A549 (cell line): ENCODE results near the gene SYCE3.

Experiments used
- JUN ChIP-seq, 2 experiments: fragments of >200 bp; sonication (Bioruptor Twin); formaldehyde crosslinking; IDR thresholded peaks; 2 replicates in 1 of 2; 3 replicates in 1 of 2; pipeline ENCODE4 v1.6.1; 2016 to 2017
- POLR2A ChIP-seq: IDR thresholded peaks from 2 replicates; pipeline ENCODE4 v1.6.1; 2012; ENCODE audit warnings: mild to moderate bottlenecking, low read length
- RAD21 ChIP-seq, 2 experiments: fragments of >200 bp in 1 of 2; sonication (Bioruptor Twin) in 1 of 2; formaldehyde crosslinking in 1 of 2; IDR thresholded peaks in 1 of 2; conservative IDR thresholded peaks in 1 of 2; 2 replicates in 1 of 2; 3 replicates in 1 of 2; pipeline ENCODE4 v1.6.1; 2012 to 2018; ENCODE audit warnings: inconsistent platforms in 1 of 2
- RFX5 ChIP-seq: fragments of 450-650 bp; IDR thresholded peaks from 2 replicates; pipeline ENCODE4 v1.7.1; 2014; ENCODE audit warnings: antibody characterized with exemption, mild to moderate bottlenecking, moderate library complexity
- TF ChIP-seq, protein P1 (sequence below): fragments of >200 bp; sonication (Bioruptor Twin); formaldehyde crosslinking; IDR thresholded peaks from 3 replicates; pipeline ENCODE4 v1.5.1; 2016
- TF ChIP-seq, protein P2 (sequence below): IDR thresholded peaks from 2 replicates; pipeline ENCODE4 v1.6.1; 2012
- TF ChIP-seq, protein P3 (sequence below): fragments of 200-600 bp; sonication (generic); IDR thresholded peaks from 2 replicates; pipeline ENCODE4 v1.6.1; 2016; ENCODE audit warnings: antibody characterized with exemption, mild to moderate bottlenecking, moderate library complexity
- TF ChIP-seq, protein P4 (sequence below): fragments of >200 bp; sonication (Bioruptor Twin); formaldehyde crosslinking; IDR thresholded peaks from 2 replicates; pipeline ENCODE4 v1.6.1; 2016

DNA sequence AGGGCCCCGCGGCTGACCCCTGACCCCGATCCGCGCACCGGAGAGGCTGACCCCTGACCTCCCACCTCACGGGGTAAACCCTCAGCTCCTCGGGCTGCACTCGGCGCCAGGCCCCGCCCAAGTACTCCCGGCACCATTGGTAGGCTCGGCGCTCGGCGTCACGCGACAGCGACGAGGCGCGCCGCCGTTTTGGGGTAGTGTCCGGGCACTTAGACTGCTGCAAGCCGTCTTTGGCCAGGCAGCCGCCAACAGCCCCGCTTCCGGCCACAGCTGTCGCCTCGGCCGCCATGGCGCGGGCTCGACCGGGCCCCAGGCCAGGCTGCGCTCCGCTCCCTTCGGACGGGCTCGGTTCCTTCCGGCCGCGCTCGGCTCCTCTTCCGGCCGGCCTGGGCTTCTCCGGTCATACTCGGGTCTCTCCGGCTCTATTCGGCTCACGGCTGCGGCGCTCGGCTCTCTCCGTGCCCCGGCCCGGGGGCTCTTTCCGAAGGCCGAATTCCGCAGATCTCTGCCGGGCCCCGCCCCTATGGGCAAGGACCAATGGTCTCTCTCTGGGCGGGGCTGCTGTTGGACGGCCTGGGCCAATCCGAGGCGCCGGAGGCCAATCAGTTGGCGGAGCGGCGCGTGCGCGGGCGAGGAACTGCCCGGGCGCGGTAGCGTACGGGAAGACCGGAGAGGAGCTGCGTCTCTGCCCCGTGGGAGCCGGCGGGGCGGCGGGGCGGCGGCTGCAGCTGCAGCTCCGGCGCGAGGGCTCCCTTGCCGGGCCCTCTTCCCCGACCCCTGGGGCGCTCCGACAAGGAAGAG, 20.0 kb upstream of the SYCE3 start, which contains the start of gene CHKB:
- TF ChIP-seq, protein P1, sequence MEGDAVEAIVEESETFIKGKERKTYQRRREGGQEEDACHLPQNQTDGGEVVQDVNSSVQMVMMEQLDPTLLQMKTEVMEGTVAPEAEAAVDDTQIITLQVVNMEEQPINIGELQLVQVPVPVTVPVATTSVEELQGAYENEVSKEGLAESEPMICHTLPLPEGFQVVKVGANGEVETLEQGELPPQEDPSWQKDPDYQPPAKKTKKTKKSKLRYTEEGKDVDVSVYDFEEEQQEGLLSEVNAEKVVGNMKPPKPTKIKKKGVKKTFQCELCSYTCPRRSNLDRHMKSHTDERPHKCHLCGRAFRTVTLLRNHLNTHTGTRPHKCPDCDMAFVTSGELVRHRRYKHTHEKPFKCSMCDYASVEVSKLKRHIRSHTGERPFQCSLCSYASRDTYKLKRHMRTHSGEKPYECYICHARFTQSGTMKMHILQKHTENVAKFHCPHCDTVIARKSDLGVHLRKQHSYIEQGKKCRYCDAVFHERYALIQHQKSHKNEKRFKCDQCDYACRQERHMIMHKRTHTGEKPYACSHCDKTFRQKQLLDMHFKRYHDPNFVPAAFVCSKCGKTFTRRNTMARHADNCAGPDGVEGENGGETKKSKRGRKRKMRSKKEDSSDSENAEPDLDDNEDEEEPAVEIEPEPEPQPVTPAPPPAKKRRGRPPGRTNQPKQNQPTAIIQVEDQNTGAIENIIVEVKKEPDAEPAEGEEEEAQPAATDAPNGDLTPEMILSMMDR: no peak
- TF ChIP-seq JUN (IDR thresholded peaks at IDR 0.05): peak in 1 of 2 experiments; percentile 52; a peak in 1 of 5 replicates
- TF ChIP-seq RFX5: no peak
- TF ChIP-seq, protein P2, sequence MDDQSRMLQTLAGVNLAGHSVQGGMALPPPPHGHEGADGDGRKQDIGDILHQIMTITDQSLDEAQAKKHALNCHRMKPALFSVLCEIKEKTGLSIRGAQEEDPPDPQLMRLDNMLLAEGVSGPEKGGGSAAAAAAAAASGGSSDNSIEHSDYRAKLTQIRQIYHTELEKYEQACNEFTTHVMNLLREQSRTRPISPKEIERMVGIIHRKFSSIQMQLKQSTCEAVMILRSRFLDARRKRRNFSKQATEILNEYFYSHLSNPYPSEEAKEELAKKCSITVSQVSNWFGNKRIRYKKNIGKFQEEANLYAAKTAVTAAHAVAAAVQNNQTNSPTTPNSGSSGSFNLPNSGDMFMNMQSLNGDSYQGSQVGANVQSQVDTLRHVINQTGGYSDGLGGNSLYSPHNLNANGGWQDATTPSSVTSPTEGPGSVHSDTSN: no peak
- TF ChIP-seq POLR2A: peak; percentile 56
- TF ChIP-seq, protein P3, sequence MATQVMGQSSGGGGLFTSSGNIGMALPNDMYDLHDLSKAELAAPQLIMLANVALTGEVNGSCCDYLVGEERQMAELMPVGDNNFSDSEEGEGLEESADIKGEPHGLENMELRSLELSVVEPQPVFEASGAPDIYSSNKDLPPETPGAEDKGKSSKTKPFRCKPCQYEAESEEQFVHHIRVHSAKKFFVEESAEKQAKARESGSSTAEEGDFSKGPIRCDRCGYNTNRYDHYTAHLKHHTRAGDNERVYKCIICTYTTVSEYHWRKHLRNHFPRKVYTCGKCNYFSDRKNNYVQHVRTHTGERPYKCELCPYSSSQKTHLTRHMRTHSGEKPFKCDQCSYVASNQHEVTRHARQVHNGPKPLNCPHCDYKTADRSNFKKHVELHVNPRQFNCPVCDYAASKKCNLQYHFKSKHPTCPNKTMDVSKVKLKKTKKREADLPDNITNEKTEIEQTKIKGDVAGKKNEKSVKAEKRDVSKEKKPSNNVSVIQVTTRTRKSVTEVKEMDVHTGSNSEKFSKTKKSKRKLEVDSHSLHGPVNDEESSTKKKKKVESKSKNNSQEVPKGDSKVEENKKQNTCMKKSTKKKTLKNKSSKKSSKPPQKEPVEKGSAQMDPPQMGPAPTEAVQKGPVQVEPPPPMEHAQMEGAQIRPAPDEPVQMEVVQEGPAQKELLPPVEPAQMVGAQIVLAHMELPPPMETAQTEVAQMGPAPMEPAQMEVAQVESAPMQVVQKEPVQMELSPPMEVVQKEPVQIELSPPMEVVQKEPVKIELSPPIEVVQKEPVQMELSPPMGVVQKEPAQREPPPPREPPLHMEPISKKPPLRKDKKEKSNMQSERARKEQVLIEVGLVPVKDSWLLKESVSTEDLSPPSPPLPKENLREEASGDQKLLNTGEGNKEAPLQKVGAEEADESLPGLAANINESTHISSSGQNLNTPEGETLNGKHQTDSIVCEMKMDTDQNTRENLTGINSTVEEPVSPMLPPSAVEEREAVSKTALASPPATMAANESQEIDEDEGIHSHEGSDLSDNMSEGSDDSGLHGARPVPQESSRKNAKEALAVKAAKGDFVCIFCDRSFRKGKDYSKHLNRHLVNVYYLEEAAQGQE: no peak
- TF ChIP-seq, protein P4, sequence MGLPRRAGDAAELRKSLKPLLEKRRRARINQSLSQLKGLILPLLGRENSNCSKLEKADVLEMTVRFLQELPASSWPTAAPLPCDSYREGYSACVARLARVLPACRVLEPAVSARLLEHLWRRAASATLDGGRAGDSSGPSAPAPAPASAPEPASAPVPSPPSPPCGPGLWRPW: no peak
- TF ChIP-seq RAD21 (conservative IDR thresholded peaks at IDR 0.05 in 1 of 2, IDR thresholded peaks at IDR 0.05 in 1 of 2): no peak
